Activated naive CD4-positive, alpha-beta T cell treated with anti-CD3 and anti-CD28 coated beads, Interleukin-2, amount 50 U/mL, for 24 hours (primary cell): ENCODE data around the gene CLMP.
"Not testable (repeated sequence)": the region's sequence is repeated elsewhere in the genome, so short reads cannot be mapped to it uniquely, and the experiment has no call there.

Experiments used
- H3K27ac Mint-ChIP-seq: one replicate; pipeline ENCODE4 v1.8.0; 2021; ENCODE audit warnings: mild to moderate bottlenecking, mixed read lengths
- H3K27me3 Mint-ChIP-seq: one replicate; pipeline ENCODE4 v1.8.0; 2021; ENCODE audit warnings: mixed read lengths
- H3K36me3 Mint-ChIP-seq: one replicate; pipeline ENCODE4 v1.8.0; 2021; ENCODE audit warnings: mixed read lengths
- H3K4me1 Mint-ChIP-seq: one replicate; pipeline ENCODE4 v1.8.0; 2021; ENCODE audit warnings: mixed read lengths
- H3K4me3 Mint-ChIP-seq: one replicate; pipeline ENCODE4 v1.8.0; 2021; ENCODE audit warnings: mild to moderate bottlenecking, mixed read lengths
- H3K9me3 Mint-ChIP-seq: one replicate; pipeline ENCODE4 v1.8.0; 2021; ENCODE audit warnings: mixed read lengths

The CLMP gene

DNA sequence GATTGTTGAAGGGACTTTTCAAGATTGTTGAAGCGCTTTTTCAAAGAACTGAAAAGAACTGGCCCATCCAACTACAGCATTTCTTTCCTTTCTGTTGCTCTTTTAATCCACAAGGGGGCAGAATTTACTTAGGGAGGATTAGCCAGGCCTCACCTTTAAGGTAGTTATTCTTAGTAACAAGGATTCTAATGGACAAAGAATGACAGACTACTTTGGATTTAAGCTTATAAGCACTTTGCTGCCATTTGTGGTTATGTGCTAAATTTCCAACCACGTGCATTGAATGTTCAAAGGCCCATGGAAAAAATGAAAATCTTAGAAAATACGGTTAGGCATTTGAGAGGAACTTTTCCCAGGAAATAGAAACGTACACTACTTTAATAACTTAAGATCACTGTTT lies 83.6 kb downstream of the CLMP start:
- Mint-ChIP-seq H3K27me3 (no peaks in the 10 kb centered on the region), H3K9me3 (no peaks in the 10 kb centered on the region), H3K4me3 (no peak overlapping the region), H3K36me3 (peaks cover 2% of the 10 kb centered on the region), H3K27ac (no peak overlapping the region), H3K4me1 (peaks cover 6% of the 10 kb centered on the region)

DNA sequence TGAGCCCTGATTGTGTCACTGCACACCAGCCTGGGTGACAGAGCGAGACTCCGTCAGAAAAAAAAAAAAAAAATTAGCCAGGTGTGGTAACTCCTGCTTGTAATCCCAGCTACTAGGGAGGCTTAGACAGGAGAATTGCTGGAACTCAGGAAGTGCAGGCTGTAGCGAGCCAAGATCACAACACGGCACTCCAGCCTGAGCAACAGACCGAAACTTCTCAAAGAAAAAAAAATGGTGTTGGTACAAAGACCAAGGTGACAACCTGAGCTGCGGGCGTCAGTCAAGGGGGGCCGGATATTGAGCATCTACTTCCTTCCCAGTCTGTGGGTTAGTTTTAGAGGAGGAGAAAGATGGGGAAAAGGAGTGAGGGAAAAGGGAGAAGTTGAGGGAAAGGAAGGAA lies 84.7 kb downstream of the CLMP start:
- peaks cover 7% of the 10 kb centered on the region for H3K4me1 Mint-ChIP-seq
- no peaks in the 10 kb centered on the region for H3K27me3 Mint-ChIP-seq
- H3K27ac Mint-ChIP-seq = peak overlapping the region; percentile 1
- peak overlapping the region; percentile 2 for H3K4me3 Mint-ChIP-seq
- H3K36me3 Mint-ChIP-seq = no peaks in the 10 kb centered on the region
- H3K9me3 Mint-ChIP-seq = no peaks in the 10 kb centered on the region

DNA sequence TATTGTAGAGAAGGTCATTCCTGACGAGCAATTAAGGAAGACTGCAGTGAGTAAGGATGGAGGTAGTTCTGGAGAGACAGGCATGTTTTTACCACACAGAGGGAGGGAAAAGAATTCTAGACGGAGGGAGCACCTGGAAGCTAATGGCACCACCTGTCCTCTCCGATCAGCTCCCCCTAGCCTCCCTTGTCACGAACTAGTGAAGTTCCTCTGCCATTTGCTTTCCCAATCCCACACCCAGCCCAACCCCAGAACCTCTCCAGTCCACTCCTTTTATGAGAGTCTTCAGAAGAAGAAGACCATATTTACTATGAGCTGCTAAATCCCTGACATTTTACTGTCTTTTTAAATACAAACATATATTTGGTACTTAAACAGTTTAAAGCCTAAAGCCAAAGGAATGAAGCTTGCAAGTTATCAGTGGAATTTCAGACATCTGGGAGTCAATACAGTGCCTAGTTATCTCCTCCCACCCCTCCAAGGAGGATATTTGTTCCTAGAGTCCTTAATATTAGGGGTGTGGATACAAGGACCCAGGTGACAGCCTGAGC lies 87.0 kb downstream of the CLMP start:
- Mint-ChIP-seq H3K36me3 (no peaks in the 10 kb centered on the region), H3K4me3 (no peak overlapping the region), H3K9me3 (no peaks in the 10 kb centered on the region), H3K27ac (no peak overlapping the region), H3K4me1 (peaks cover 16% of the 10 kb centered on the region), H3K27me3 (no peaks in the 10 kb centered on the region)

DNA sequence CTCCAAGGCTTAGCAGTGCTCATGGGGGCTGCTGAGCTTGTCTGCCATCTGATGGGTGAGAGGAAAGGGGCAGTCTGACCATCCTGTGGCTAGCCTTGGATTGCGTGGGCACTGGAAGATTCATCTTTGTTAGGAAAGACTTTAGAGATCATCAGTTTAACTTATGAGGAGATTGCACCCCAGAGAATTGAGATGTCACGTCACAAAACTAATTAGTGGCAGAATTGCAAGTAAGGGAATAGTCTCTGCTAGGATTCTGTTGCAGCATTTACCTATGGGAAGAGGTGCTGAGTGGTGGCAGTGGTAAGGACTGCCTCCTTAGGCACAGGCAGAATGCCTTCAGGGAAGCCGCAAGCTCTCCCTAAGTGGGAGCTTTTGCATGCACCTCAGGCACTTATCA lies 90.4 kb downstream of the CLMP start:
- H3K27ac Mint-ChIP-seq = no peak overlapping the region
- no peak overlapping the region for H3K4me3 Mint-ChIP-seq
- H3K36me3 Mint-ChIP-seq = no peaks in the 10 kb centered on the region
- no peaks in the 10 kb centered on the region for H3K9me3 Mint-ChIP-seq
- H3K27me3 Mint-ChIP-seq = no peaks in the 10 kb centered on the region
- H3K4me1 Mint-ChIP-seq = peaks cover 33% of the 10 kb centered on the region

DNA sequence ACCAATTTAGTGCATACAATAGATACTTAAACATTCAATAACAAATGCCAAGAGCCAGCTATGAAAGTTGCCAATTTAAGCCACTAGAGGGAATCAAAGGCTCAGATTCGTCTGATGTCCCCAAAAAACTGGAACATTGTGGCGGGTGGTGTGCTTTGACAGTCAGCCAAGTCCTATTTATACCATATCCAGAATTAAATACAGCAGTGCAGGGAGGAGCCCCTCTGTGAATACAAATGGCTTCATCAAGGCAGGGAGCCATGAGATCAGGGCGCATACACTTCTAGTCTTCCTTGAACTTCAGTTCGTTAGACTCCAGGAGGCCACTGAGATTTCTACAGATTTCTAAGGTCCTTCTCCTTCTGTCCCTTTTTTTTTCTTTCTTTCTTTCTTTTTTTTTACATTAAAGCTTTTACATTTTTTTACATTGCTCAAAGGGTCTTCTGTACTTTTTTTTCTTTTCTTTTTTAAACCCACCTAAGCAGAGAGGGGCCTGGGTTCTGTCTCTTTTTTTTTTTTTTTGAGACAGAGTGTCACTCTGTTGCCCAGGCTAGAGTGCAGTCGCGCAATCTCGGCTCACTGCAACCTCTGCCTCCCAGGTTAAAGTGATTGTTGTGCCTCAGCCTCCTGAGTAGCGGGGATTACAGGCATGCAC lies 91.6 kb downstream of the CLMP start:
- H3K27me3 Mint-ChIP-seq = no peaks in the 10 kb centered on the region
- H3K4me3 Mint-ChIP-seq = no peak overlapping the region
- no peak overlapping the region for H3K27ac Mint-ChIP-seq
- H3K4me1 Mint-ChIP-seq = peaks cover 40% of the 10 kb centered on the region
- H3K9me3 Mint-ChIP-seq = no peaks in the 10 kb centered on the region
- H3K36me3 Mint-ChIP-seq = no peaks in the 10 kb centered on the region

DNA sequence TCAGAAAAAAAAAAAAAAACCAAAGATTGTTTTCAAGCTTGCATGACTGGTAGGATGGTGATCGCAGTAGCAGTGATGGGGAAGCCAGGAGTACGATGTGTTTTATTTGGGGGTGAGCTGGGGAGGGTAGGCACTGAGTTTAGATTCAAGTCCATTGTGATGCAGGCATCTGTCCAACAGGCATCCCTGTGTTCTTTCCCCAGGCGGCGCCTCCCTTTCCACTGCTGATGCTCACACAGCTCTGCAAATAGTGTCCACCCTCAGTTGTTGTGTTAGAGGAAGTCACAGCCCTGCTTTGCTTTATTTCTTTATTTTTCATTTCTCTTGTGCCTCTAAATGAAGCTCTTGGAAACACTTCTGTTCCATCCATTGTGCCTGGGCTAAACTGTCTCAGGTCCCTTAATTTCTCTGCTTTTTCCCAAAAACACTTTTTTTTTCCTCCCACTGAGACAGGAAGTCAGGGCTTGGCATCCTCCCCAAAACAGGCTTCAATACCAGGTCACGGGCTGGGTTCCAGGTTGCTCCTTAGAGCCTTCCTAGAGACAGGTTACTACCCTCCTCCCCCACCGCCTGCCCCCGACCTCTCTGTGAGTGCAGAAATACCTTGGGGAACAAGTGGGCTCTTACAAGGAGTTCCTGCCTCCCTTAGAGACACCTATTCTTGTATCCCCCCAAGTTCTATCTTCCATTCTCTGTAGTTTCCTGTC lies 94.5 kb downstream of the CLMP start:
- Mint-ChIP-seq H3K27ac (peak overlapping the region; percentile 71), H3K4me1 (peaks cover 40% of the 10 kb centered on the region), H3K9me3 (no peaks in the 10 kb centered on the region), H3K4me3 (peak overlapping the region; percentile 40), H3K27me3 (no peaks in the 10 kb centered on the region), H3K36me3 (no peaks in the 10 kb centered on the region)

DNA sequence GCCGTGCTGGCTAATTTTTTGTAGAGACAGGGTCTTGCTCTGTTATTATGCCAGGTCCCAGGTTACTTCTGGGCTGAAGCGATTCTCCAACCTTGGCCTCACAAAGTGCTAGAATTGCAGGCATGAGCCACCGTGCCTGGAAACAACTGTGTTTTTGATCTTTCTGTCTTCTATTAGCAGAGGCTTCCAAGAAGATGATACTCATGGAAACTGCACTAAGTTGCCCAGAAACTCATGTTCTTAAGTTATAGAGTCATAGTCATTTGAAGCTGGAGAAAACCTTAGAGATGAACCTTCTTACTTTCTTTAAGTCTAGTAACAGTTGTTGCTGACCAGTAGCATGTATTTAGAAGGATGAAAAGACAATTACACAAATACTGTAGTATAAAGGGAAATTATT lies 96.1 kb downstream of the CLMP start:
- Mint-ChIP-seq H3K36me3 (no peaks in the 10 kb centered on the region), H3K4me3 (no peak overlapping the region), H3K27me3 (no peaks in the 10 kb centered on the region), H3K27ac (no peak overlapping the region), H3K9me3 (no peaks in the 10 kb centered on the region), H3K4me1 (peaks cover 36% of the 10 kb centered on the region)

DNA sequence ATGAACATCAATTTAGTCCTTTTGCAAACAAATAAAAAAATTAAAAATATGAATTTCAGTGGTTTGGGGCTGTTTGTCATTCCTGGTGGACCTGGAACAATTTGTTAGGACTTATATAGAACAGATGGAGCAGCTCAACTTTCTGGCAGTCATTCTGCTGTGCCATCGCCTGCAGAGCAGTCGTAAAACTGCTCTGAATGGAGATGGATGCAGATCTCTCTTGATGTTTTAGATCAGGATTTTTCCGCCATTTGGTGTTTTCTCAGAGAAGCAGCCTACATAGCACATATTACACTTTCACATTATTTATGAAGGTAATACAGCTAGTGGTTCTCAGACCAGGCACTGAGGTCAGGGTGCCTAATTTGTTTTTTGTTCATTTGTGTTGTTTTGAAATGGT lies 101.3 kb downstream of the CLMP start:
- Mint-ChIP-seq H3K27me3 (no peaks in the 10 kb centered on the region), H3K27ac (no peak overlapping the region), H3K9me3 (no peaks in the 10 kb centered on the region), H3K4me1 (peaks cover 17% of the 10 kb centered on the region), H3K36me3 (no peaks in the 10 kb centered on the region), H3K4me3 (no peak overlapping the region)

DNA sequence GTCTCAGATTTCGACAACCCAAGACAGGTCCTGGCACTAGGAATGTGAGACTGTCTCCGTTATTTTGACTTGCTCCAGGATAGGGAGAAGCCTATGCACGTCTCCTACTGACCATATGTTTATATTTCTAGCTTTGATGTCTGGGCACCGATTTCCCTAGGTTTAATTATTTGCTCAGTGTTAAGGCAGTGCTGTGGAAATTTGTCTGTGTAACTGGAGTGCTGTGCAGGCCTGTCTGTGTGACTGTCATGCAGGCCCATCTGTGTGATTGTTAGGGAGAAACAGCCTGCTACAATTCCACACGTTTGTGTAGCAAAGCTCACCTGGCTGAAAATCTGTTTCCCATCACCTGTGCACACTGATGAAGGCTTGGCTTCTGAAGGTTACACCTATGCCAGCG lies 103.5 kb downstream of the CLMP start:
- H3K27ac Mint-ChIP-seq = no peak overlapping the region
- H3K9me3 Mint-ChIP-seq = no peaks in the 10 kb centered on the region
- no peaks in the 10 kb centered on the region for H3K36me3 Mint-ChIP-seq
- no peaks in the 10 kb centered on the region for H3K27me3 Mint-ChIP-seq
- H3K4me1 Mint-ChIP-seq = peaks cover 30% of the 10 kb centered on the region
- no peak overlapping the region for H3K4me3 Mint-ChIP-seq

DNA sequence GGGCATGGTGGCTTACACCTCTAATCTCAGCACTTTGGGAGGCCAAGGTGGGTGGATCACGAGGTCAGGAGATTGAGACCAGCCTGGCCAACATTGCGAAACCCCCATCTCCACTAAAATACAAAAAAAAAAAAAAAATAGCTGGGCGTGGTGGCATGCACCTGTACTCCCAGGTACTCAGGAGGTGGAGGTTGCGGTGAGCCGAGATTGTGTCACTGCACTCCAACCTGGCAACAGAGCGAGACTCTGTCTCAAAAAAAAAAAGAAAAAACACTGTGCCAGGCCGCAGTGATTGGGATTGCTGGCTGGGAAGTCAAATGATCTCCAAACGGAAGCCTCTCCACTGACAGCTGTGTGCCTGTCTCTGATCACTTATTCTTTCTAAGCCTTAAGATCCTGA lies 104.9 kb downstream of the CLMP start:
- not testable (repeated sequence) for H3K27me3 Mint-ChIP-seq, H3K9me3 Mint-ChIP-seq, H3K36me3 Mint-ChIP-seq, H3K4me3 Mint-ChIP-seq, H3K27ac Mint-ChIP-seq
- peaks cover 43% of the 10 kb centered on the region for H3K4me1 Mint-ChIP-seq

DNA sequence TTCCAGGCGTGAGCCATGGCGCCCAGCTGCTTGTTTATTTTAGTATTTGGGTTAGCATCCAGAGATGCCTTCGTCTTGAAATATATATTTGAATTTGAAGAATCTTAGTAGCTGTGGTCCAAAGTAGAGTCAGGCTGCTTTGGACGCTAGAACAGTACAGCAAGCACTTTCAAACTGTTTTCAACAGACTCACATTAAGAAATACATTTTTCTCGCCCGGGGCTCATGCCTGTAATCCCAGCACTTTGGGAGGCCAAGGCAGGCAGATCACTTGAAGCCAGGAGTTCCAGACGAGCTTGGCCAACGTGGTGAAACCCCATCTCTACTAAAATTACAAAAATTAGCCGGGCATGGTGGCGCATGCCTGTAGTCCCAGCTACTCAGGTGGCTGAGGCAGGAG lies 106.2 kb downstream of the CLMP start:
- not testable (repeated sequence) for H3K36me3 Mint-ChIP-seq, H3K4me3 Mint-ChIP-seq, H3K27ac Mint-ChIP-seq, H3K9me3 Mint-ChIP-seq, H3K27me3 Mint-ChIP-seq
- peaks cover 47% of the 10 kb centered on the region for H3K4me1 Mint-ChIP-seq

DNA sequence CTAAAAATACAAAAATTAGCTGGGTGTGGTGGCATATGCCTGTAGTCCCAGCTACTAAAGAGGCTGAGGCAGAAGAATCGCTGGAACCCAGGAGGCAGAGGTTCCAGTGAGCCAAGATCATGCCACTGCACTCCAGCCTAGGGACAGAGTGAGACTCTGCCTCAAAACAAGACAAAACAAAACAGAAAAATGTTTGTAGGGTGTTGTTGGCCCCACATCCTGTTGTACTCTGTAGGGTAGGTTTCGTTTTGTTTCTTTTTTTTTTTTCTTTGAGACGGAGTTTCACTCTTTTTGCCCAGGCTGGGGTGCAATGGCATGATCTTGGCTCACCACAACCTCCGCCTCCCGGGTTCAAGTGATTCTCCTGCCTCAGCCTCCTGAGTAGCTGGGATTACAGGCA lies 107.4 kb downstream of the CLMP start:
- Mint-ChIP-seq H3K27ac (peak overlapping the region; percentile 71), H3K4me1 (peaks cover 60% of the 10 kb centered on the region), H3K4me3 (peak overlapping the region; percentile 68)
- H3K36me3 Mint-ChIP-seq, H3K27me3 Mint-ChIP-seq, H3K9me3 Mint-ChIP-seq: not testable (repeated sequence)

DNA sequence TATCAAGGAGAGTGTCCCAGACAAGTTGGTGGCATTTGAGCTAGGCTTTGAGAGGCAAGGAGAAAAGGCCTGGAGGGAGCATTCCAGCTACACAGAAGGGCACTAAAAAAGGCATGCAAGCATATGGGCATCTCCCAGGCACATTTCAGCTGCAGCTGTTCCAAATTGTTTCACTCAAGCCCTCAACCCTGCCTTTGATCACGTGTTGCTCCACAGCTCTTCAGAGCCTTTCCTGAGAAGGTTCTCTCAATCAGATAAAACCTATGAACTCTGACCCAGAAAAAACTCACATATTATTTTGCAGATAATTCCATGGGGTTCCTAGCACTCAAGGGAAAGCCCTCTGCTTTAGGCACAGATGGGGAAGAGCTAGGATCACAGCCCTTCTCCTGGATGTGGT lies 108.7 kb downstream of the CLMP start:
- Mint-ChIP-seq H3K9me3 (no peaks in the 10 kb centered on the region), H3K27ac (peak overlapping the region; percentile 86), H3K4me3 (no peak overlapping the region), H3K27me3 (no peaks in the 10 kb centered on the region), H3K4me1 (peaks cover 58% of the 10 kb centered on the region), H3K36me3 (no peaks in the 10 kb centered on the region)

DNA sequence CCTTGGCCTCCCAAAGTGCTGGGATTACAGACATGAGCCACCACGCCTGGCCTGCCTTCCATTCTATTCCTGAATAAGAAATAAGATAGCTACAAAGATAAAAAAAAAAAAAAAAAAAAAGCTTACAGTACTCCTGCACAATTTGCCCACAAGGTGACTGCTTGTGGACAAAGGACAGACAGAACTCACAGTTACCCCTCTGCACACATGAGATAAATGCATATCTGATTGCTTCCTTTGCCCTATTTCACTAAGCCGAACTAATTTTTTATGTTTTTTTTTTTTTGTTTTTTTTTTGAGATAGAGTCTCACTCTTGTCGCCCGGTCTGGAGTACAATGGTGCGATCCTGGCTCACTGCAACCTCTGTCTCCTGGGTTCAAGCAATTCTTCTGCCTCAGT lies 109.6 kb downstream of the CLMP start:
- Mint-ChIP-seq H3K4me1 (peaks cover 54% of the 10 kb centered on the region), H3K36me3 (no peaks in the 10 kb centered on the region), H3K4me3 (no peak overlapping the region), H3K27ac (no peak overlapping the region), H3K9me3 (no peaks in the 10 kb centered on the region), H3K27me3 (no peaks in the 10 kb centered on the region)

DNA sequence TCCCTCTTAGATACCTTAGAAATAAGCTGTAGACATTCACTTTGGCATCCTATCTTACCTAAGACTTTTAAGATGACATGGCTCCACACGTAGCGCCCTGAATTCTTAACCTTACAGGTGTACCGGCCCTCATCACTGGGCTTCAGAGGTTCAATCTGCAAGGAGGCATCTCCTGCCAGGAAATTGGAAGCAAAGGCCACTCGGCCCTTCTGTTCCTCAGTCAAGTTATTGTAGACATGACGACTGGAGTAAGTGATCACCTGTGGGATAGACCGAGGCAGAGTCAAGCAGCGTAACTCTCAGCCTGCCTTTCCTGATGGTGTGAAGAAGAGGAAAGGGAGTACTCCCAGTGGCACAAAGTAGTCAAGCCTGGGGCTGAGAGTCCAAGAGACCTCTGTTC lies 110.6 kb downstream of the CLMP start:
- H3K27ac Mint-ChIP-seq = no peak overlapping the region
- H3K27me3 Mint-ChIP-seq = no peaks in the 10 kb centered on the region
- H3K4me1 Mint-ChIP-seq = peaks cover 60% of the 10 kb centered on the region
- H3K4me3 Mint-ChIP-seq = no peak overlapping the region
- H3K36me3 Mint-ChIP-seq = no peaks in the 10 kb centered on the region
- no peaks in the 10 kb centered on the region for H3K9me3 Mint-ChIP-seq

DNA sequence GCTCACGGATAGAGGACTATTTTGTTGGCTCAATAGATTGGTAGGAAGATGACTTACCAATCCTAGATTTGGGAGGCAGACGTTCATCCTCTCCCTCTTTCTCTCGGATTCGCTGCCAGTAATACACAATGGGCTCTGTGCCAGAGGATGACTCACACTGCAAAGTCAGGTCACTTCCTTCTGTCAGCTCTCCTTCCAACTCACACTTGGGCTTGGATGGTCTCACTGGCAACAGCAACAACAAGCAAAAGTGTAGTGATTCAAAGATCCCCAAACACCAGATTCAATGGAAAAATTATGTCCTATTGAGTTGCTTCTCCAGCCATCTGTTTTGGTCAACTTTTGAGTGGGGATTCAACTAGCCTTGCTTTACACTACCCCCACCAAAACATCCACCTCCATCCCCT lies 111.4 kb downstream of the CLMP start:
- no peaks in the 10 kb centered on the region for H3K36me3 Mint-ChIP-seq
- H3K9me3 Mint-ChIP-seq = no peaks in the 10 kb centered on the region
- no peaks in the 10 kb centered on the region for H3K27me3 Mint-ChIP-seq
- peaks cover 55% of the 10 kb centered on the region for H3K4me1 Mint-ChIP-seq
- H3K27ac Mint-ChIP-seq = peak overlapping the region; percentile 39
- H3K4me3 Mint-ChIP-seq = peak overlapping the region; percentile 68
